Endodermal cell (in vitro differentiated cells): ENCODE results near the gene HHAT. TPM values are rescaled to one million over a fixed set of nuclear protein-coding genes. Genes with fewer than 3 reads are reported as not detected.

ENCODE experiments used
- DNase-seq: peaks from one replicate; pipeline ENCODE4 v3.0.0-alpha.2; 2017
- H3K27ac ChIP-seq: 2 replicates; pipeline ENCODE4 v1.5.1; 2013; ENCODE audit warnings: mild to moderate bottlenecking, low read depth, low read length, moderate library complexity
- H3K27me3 ChIP-seq: 2 replicates; pipeline ENCODE4 v1.6.1; 2013; ENCODE audit warnings: mild to moderate bottlenecking, low read length, moderate library complexity; ENCODE audit not compliant: insufficient read depth, control insufficient read depth, poor library complexity, severe bottlenecking
- H3K36me3 ChIP-seq: 2 replicates; pipeline ENCODE4 v1.7.0; 2013; ENCODE audit warnings: mild to moderate bottlenecking, low read length, moderate library complexity; ENCODE audit not compliant: control insufficient read depth, insufficient read depth
- H3K4me1 ChIP-seq: one replicate; pipeline ENCODE4 v1.7.0; 2013; ENCODE audit warnings: low read length; ENCODE audit not compliant: control insufficient read depth, insufficient read depth
- H3K4me3 ChIP-seq: 2 replicates; pipeline ENCODE4 v1.5.1; 2013; ENCODE audit warnings: mild to moderate bottlenecking, low read length, moderate library complexity
- H3K9ac ChIP-seq: 2 replicates; pipeline ENCODE4 v1.6.1; 2013; ENCODE audit warnings: mild to moderate bottlenecking, low read length, moderate library complexity; ENCODE audit not compliant: poor library complexity, severe bottlenecking; ENCODE audit errors: extremely low read depth
- H3K9me3 ChIP-seq: 2 replicates; pipeline ENCODE4 v1.6.1; 2013; ENCODE audit warnings: mild to moderate bottlenecking, low read length, moderate library complexity; ENCODE audit not compliant: control insufficient read depth
- H3K27ac Mint-ChIP-seq: 2 replicates; pipeline ENCODE4 v1.8.0; 2020; ENCODE audit warnings: mixed read lengths
- H3K27me3 Mint-ChIP-seq: 2 replicates; pipeline ENCODE4 v1.8.0; 2021; ENCODE audit warnings: mild to moderate bottlenecking, mixed read lengths; ENCODE audit not compliant: insufficient read depth
- H3K36me3 Mint-ChIP-seq: 2 replicates; pipeline ENCODE4 v1.8.0; 2020; ENCODE audit warnings: low read depth, mixed read lengths
- H3K4me1 Mint-ChIP-seq: 2 replicates; pipeline ENCODE4 v1.8.0; 2020; ENCODE audit warnings: mixed read lengths
- H3K4me3 Mint-ChIP-seq: 2 replicates; pipeline ENCODE4 v1.8.0; 2020; ENCODE audit warnings: mild to moderate bottlenecking, moderate library complexity, mixed read lengths
- H3K9me3 Mint-ChIP-seq: 2 replicates; pipeline ENCODE4 v1.8.0; 2020; ENCODE audit warnings: mild to moderate bottlenecking, mixed read lengths
- CTCF ChIP-seq: fragments of 200-600 bp; sonication (generic); conservative IDR thresholded peaks from 2 replicates; pipeline ENCODE4 v1.5.0; 2021; ENCODE audit warnings: antibody characterized with exemption, mild to moderate bottlenecking
- WGBS, 2 experiments: methylation state at CpG; one replicate each; pipeline versions ENCODE4 v1.1.5 to v1.1.7; 2013; ENCODE audit warnings: missing lambda C conversion rate in 2 of 2, mixed read lengths in 1 of 2; ENCODE audit not compliant: insufficient coverage in 1 of 2, insufficient read length in 1 of 2; 5-methylcytosine and 5-hydroxymethylcytosine counted together
- total RNA-seq, 2 donors: library from RNA; stranded (reverse); fragmentation: NEBNext Ultra II Directional in 1 of 2; extraction: Animal tissue kit (Norgen Biotek cat#: 25700) in 1 of 2; gene quantifications; 2 replicates in 1 of 2; 3 replicates in 1 of 2; pipeline ENCODE4 v1.2.1, GENCODE V29; 2021

The HHAT gene
- total RNA-seq, 2 donors from 2014 or later, result 6.9 to 9.8 TPM

DNA sequence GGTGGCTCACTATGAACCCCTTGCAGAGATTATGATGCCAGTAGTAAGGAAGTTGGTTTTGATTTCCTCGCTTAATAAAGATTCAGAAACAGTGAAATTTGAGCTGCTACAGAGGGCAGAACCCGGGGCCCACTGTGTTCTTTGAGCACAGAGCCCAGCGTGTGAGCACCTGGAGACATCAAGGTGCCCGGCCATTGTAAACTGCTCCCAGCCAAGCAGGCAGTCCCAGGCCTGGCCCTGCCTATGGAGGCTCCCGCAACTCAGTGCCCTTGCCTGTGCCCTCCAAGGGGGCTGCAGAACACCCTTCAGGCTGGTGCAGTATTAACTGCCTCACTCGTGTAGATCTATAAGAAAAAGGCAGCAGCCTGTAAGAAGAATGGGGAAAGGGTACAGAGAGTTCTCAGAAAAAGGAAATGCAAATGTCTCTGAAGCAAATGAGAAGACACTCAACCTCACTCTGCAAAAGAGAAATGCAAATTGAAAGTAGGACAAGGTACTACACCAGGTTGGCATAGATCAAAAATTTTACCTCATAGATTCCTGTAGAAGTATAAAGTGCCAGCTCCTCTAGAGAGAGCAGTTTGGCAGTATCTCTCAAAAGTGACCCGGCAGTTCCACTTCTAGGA is 323.7 kb downstream of the HHAT start:
- Histone ChIP-seq H3K9me3 (no peaks in the 10 kb centered on the region), H3K4me1 (peaks cover 3% of the 10 kb centered on the region), H3K27me3 (peaks cover 47% of the 10 kb centered on the region), H3K4me3 (no peak overlapping the region), H3K36me3 (no peaks in the 10 kb centered on the region), H3K9ac (no peak overlapping the region), H3K27ac (no peak overlapping the region)
- H3K27me3 Mint-ChIP-seq, result peaks cover 54% of the 10 kb centered on the region
- no peak overlapping the region for H3K4me3 Mint-ChIP-seq
- H3K36me3 Mint-ChIP-seq, result no peaks in the 10 kb centered on the region
- no peak for TF ChIP-seq CTCF
- no peak for DNase-seq
- 87 to 92% methylated on average over 5 to 7 of the region's 7 CpGs for WGBS, 2 experiments
- peaks cover 7% of the 10 kb centered on the region for H3K4me1 Mint-ChIP-seq
- peaks cover 3% of the 10 kb centered on the region for H3K9me3 Mint-ChIP-seq
- no peak overlapping the region for H3K27ac Mint-ChIP-seq

GRCh38 chr1:210653771-210654170 is 325.1 kb downstream of the HHAT start:
- no peaks in the 10 kb centered on the region for H3K36me3 Mint-ChIP-seq
- H3K27ac Mint-ChIP-seq, result no peak overlapping the region
- TF ChIP-seq CTCF, result no peak
- H3K4me3 ChIP-seq, result no peak overlapping the region
- no peak overlapping the region for H3K27ac ChIP-seq
- peaks cover 54% of the 10 kb centered on the region for H3K27me3 Mint-ChIP-seq
- H3K36me3 ChIP-seq, result no peaks in the 10 kb centered on the region
- no peaks in the 10 kb centered on the region for H3K4me1 ChIP-seq
- peaks cover 3% of the 10 kb centered on the region for H3K9me3 Mint-ChIP-seq
- no peak overlapping the region for H3K9ac ChIP-seq
- H3K4me1 Mint-ChIP-seq, result no peaks in the 10 kb centered on the region
- no peaks in the 10 kb centered on the region for H3K9me3 ChIP-seq
- peaks cover 43% of the 10 kb centered on the region for H3K27me3 ChIP-seq
- H3K4me3 Mint-ChIP-seq, result no peak overlapping the region
- WGBS, 2 experiments, result 52 to 56% methylated on average over 6 of the region's 6 CpGs
- DNase-seq, result no peak

DNA sequence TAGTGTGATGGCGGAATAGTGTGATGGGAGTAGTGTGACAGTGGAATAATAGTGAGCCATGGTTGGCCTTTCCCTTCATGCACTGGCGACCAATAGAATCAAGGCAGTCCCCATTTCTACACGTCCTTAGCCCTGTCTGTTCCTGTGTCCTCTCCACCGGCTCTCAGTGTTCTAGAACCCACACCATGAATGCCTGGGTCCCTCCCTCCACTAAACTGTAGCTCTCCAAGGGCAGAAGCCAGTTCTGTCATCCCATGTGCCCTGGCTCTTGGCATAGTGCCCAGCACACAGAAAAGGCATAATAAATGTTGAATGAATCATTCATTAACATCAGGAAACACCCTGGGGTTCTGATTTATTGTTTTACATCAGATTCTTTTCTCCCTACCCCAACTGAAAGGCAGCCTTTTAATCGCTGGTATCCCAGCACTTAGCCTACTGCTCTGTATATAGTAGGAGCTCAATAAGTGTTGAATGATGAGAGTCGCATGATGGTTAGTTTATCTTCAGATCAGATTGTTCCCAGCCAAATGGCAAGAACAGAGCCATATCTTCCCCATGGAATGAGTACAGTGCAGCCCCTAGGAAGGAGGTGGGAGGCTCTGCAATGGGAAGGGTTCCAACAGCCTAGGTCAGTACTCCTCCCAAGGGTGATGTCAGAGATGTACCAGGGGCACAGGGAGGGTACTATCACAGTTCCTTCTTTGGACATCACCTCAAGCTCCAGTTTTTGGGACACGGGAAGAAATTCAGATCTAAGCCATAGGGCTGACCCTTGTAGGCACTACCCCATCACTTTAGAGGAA is 325.7 kb downstream of the HHAT start:
- Histone ChIP-seq H3K36me3 (no peaks in the 10 kb centered on the region), H3K27me3 (peaks cover 37% of the 10 kb centered on the region), H3K4me3 (no peak overlapping the region), H3K9ac (no peak overlapping the region), H3K9me3 (no peaks in the 10 kb centered on the region), H3K27ac (no peak overlapping the region), H3K4me1 (no peaks in the 10 kb centered on the region)
- no peak for DNase-seq
- H3K9me3 Mint-ChIP-seq, result peaks cover 3% of the 10 kb centered on the region
- H3K4me3 Mint-ChIP-seq, result no peak overlapping the region
- no peaks in the 10 kb centered on the region for H3K36me3 Mint-ChIP-seq
- H3K27me3 Mint-ChIP-seq, result peaks cover 51% of the 10 kb centered on the region
- no peaks in the 10 kb centered on the region for H3K4me1 Mint-ChIP-seq
- TF ChIP-seq CTCF, result no peak
- WGBS, 2 experiments, result 79 to 87% methylated on average over 5 to 7 of the region's 7 CpGs
- no peak overlapping the region for H3K27ac Mint-ChIP-seq
